Left forelimb (tissue), 1 donor: Measurements from ENCODE around the gene ACTL9.

ENCODE experiments used
- DNase-seq: peaks from one replicate; pipeline ENCODE4 v3.0.0-alpha.2; 2018; ENCODE audit warnings: low spot score

ACTL9 gene

DNA sequence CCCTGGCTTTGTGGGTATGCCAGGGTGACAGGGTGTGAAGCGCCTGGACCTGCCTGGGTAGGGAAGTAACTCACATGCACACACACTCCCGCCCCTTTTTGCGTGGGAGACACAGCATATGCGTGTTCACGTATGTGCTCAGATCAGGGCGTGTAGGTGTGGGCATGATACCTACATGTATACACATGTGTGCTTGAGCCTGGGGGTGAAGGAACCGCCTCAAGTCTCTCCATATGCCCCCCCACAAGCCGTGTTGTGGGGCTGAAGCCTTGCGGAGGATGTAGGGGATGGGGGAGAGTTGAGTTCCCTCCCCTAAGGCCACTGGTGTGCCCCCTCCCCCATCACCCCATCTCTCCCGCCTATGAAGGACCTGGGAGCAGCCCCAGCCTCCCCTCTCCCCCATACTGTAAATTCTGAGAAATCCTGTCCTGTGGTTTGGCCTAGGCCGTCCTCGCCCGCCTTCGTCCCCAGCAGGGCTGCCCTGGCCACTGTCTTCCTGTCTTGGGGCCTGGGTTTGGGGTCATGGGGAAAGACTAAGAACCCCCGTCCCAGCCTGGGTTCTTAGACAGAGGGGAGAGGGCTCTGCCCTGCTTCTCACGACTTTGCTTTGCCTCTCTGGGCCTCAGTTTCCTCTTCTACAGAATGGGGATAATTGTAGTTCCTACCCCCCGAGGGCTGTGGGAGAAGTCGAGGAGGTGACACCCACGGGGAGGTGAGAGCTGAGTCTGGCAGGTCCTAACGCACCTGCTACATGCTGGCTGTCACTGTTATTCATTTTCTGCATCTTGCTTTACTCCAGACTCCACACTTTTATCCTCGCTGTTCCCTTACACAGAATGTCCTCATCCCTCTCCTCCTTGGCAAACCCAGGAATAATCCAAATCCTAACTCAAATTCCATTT, 14.3 kb downstream of the ACTL9 start:
- no peak for DNase-seq

DNA sequence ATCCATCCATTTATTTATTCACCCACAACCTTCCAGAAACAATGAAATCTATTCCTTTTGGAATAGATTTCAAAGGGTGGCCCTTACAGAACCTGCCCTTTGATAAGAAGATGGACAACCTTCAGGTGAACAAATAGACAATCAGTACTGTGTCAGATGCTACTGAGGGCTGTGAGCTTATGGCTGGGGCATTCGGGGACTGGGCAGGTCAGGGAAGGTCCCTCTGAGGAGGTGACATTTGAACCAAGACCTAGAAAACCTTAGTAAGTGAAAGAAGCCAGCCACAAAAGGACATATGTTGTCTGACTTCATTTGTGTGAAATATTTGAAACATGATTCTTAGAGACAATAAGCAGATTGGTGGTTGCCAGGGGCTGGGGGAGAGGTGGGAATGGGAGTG, 15.7 kb downstream of the ACTL9 start:
- no peak for DNase-seq

DNA sequence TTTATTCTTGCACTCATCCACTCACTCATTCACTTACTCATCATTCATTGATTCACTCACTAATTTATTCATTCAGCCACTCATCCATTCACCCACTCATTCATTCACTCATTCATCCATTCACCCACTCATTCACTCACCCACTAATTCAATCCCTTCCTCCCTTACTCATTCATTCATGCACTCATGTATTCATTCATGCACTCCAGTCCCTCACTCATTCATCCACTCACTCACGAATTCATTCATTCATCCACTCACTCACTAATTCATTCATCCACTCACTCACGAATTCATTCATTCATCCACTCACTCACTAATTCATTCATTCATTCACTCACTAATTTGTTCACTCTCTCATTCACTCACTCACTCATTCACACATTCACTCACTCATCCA, 16.1 kb downstream of the ACTL9 start:
- no peak for DNase-seq

DNA sequence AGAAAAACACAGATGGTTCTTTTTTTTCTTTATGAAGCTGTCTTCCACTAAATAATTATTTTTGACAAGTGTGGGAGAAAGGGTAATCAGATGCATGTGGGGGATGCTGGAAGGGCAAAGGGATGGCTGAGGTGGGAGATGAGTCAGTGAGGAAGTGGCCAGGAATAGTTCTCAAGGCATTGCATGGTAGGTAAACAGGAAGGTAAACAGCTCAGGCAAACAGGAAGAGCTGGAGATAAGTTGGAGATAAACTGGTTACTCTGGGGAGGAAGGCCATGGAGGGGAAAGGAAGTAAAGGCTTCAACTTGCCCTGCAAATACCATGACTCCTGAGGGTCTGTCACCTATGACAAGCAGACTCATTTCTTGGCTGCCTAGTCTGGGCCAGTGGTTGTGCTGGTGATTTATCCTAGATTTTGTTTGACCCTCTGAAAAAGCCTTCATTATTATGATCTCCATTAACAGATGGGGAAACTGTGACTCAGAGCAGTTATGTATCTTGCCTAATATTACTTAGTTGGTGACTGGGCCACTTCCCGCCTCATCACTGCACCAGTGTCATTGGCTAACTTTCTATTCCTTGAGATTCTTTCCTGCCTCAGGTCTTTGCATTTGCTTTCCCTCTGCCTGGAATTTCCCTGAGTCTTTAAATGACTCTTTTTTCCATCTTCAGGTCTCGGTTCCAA, 17.1 kb downstream of the ACTL9 start:
- DNase-seq, result no peak

DNA sequence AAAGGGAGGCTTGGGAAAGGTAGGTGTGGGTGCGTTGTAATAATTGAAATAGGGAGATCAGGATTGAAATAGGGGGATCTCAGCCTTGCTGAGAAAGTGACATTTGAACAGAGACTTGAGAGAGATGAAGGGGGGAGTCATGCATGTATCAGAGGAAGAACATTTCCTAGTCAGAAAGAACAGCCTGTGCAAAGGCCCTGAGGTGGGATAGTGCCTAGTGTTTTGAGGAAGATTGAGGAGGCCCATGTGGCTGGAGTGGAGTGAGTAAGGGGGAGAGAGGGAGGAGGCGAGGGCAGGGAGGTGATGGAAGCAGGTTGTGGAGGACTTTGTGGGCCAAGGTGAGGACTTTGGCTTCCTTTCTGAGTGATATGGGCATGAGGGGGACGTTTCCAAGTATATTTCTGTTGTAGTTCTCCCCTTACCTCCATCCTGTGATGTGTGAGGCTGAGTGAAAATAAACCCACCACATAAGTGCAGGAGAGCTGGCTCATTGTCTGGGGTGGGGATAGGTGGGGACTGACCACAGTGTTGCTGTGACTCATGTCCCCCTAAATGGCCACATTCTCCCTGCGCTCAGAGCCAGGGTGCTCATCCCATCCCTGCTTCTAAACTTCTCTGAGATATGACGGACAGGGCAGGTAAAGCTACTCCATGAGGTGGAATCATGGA, 17.8 kb downstream of the ACTL9 start:
- no peak for DNase-seq

DNA sequence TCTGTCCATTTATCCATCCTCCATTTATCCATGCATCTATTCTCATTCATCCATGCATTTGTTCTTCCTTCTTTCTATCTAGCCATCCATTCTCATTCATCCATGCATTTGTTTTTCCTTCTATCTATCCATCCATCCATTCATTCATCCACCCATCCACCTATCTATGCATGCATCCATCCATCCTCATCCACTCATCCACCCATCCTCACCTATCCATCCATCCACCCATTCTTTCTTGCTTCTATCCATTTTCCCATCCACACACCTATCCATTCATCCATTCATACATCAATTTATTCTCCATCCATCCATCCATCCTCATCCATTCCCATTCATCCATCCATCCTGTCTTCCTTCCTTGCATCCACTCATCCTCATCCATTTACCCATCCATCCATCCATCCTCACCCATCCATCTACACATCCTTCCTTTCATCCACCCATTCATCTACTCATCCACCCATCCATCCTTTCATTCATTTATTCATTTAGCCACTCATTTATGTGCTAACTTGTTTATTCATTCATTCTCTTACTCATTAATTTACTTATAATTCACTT, 20.3 kb downstream of the ACTL9 start:
- DNase-seq, result no peak

DNA sequence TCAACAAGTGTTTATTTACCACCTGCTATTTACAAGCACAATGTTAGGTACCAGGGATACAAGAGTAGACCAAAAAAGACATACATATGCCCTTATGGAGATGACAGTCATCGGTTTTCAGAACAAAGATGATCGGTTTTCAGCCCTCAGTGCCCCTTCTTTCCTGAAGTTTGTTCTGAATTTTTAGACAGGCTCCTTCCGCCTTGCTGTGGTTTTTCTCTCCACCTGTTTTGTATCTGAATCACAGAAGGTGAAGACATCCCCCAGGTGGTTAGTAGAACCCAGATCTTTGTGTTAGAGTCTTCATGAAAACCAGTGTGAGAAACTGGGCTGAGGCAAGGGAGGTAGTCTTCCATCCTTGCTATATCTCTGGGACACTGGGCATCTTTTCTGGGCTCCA, 23.5 kb downstream of the ACTL9 start:
- no peak for DNase-seq

DNA sequence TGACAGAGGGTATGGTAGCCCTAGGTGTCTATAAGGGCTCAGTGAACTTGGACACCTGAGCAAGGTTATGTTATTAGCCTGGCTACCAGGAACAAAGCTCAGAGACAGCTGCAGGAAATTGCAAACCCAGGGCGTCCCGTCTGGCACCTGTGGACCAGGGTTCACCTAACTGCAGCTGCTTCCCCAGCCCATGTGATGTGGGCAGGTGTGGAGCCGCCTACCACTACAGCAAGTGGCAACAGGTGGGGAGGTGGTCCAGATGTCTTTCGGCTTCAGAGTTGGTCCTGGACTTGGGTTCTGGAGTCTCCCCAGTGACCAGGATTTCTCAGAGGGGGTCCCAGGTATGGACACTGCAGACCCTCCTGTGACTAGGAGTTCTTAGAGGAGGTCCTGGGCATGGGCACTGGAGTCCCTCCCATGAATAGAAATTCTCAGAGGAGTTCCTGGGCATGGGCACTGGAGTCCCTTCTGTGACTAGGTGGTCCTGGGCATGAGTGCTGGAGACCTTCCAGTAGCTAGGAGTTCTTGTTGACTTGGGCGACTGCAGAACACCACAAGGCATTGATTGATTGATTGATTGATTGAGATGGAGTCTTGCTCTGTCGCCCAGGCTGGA, 25.2 kb downstream of the ACTL9 start:
- no peak for DNase-seq

DNA sequence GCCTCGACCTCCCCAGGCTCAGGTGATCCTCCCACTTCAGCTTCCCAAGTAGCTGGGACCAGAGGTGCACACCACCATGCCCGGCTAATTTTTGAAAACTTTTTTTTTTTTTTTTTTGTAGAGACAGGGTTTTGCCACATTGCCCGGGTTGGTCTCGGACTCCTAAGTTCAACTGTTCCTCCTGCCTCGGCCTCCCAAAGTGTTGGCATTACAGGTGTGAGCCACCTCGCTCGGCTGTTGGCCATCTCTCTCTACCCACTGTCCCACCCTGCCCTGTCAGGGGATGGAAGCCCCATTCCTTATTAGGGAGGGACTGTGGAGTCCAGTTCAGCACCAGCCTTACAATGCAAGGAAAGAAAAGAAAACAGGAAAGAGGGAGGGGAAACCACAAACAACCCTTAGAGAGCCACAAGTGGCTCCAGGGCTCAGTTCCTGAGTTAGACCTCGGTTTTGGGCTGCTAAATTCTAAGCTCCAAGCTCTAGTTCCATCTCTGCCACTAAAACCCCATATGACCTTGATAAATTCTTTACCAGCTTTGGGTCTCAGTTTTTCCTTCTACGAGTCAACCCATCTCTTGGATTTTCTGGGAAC, 31.7 kb downstream of the ACTL9 start:
- no peak for DNase-seq

DNA sequence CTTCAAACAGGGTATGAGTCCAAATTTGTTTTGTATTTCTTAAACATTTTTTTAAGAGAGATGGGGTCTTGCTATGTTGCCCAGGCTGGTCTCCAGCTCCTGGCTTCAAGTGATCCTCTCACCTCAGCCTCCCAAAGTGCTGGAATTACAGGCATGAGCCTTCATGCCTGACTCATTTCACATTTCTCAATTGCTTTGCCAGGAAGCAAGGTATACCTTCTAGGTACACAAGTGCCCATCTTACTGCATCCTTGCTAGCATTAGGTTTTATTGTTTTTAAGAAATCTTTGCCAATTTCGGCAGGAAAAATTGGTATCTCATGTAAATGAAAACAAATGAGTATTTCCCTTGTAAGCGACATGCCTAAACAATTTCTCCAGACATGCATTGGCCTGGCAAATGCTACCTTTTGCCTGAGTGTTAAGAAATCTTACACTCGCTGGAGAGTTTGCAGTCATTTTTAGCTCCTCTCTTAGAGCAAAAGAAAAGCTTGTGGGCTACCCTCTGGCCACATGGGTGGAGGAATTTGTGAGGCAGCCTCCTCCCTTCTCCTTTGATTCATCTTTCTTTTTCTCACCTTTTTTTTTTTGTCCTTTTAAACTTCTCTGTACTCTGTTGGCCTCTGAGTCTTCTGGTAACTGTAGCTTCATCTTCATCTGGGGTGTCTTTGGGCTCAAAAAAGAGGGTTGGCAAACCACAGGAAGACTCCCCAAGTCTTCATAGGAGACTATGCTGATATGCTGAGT, 33.0 kb downstream of the ACTL9 start:
- DNase-seq, result no peak

DNA sequence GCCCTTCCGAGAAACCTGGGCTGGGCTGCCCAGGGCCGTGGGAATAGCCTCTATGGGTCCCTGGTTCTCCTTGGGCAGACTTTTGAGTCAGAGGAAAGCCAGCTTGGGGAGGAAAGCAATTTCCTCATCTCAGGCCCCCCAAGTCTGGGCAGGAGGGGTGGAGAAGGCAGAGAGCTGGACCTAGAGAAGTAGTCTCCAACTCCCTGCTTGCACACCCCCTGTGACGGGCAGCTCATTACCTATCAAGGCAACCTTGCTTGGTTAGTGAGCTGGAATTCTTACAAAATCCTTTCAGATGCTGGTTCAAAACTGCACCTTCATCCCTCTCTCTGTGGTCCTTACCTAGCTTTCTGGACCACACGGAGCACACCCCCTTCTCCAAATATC, 33.9 kb downstream of the ACTL9 start:
- DNase-seq, result no peak

DNA sequence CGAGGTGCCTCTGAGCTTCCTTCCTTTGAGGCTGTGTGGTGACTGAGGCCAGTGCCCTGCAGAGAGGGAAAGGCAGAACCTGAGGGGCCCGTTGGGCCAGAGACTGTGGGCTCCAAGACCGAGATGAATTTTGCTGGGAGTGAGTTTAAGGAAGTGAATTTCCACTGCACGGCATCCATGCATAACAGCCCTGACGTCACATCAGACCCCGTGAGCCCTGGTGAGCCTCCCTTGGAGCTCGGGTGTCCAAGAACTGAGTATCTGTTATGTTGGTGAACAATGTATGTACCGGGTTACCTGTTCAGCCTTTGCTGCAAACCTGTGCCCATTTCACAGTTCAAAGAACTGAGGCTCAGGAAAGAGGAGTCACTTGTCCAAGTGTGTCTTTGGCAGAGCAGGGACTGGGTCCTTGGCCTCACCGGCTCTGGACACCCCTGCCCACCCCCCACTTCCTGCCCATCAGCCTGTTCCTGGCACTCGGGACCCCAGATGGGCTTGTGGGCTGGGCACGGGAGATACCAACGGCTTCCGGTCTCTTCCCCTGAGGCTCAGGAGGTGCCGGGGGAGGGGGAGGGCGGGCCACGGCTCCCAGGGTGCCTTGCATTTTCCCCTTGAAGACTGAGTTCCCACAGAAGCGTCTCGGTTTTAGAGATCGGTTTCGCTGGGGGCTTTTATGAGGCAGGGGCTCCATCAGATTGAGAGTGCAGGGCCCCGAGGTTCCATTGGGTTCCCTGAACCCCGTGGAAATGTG, 34.5 kb downstream of the ACTL9 start:
- DNase-seq, result no peak

DNA sequence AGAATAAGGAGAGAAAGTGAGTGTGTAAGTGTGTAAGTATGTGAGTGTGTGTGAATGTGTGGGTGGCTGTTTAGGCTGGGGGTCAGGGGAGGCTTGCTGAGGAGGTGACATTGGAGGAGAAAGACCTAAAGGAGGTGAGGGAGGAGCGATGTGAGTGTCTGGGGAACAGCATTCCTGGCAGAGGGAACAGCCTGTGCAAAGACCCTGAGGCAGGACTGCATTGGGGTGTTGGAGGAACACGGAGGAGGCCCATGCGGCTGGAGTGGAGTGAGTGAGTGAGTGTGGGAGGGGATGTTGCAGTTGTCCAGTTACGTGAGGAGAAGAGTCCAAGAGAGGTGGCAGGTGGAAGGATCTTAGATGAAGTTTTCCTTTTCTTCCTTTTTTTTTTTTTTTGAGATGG, 36.3 kb downstream of the ACTL9 start:
- DNase-seq, result no peak

DNA sequence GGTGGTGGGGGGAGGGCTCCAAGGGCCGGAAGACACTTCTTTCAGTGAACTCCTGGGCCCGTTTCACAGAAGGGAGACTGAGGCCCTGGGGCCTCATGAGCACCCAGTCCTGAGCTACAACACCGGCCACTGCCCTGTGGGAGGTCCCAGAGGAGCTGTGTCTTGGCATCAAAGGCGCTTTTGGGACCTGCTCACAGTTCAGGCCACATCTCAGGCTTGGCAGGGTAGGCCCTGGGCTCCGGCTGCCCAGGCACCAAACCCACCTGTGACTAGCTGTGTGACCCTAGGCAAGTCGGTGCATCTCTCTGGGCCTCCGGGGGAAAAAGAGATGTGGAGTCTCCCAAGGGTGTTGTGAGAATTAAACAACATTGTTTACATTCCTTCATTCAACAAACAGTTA, 38.7 kb downstream of the ACTL9 start:
- no peak for DNase-seq

DNA sequence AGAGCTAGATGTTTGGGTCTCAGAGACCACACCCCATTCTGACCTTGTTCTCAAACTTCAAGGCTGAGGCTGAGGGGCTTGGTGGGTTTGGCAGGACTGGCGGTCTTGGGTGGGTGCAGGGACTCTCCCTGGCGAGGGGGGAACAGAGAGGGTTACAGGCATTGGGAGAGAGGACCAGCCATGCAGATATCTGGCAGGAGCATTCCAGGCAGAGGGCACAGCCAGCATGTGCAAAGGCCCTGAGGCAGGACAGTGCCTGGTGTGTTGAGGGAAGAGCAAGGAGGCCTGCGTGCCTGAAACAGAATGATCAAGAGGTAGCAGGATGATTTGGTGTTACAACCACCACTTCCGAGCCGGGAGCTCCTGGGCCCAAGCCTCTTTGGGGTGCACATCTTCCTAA, 40.7 kb downstream of the ACTL9 start:
- DNase-seq, result no peak

DNA sequence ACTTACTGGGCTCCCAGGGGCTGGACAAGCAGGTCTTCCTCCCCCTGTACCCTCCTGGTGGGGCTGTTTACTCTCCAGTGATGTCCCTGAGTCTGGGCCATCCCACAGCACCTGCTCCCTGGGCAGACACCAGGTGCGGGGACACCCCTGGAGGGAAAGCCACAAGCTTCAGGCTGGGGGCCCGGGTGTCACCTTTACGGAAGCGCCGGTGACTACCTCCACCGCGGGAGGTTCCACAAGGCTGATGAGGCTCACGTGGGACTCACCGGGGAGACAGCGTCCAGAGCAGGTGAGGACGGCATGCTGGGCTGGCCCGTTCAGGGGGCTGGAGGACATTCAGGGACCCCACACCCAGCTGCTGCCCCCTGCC, 43.3 kb downstream of the ACTL9 start:
- DNase-seq, result no peak

DNA sequence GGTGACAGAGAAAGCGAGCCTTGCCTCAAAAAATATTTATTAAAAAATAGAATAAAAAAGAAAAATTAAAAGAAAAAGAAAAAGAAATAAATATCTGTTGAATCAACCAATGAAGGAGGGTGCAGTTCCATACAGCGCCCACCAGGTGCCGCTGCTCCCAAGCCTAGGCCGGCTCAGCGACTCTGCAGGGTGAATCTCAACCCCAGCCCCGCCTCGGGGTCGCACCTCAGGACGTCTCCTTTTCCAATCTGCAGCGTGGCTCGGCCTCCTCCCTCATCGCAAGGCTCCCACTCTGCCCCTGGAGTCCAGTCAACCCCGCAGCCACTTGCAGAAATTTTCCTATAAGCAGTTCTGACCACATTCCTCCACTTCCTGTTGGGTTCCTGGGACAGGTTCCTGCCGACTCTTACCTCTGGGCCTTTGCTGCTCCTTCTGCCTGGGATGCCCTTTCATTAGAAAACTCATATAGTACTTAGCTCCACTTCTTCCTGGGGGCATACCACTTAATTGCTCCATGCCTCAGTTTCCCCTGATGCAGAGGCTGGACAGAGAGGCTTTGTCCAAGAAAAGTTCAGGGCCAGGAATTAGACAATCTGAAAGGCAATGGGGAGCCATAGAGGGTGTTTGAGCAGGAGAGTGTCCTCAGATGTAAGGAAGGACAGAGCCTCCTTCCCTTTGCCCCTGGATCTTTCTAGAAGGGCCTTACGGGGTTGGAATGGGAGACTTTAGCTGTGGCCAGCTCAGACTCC, 43.8 kb downstream of the ACTL9 start:
- no peak for DNase-seq

DNA sequence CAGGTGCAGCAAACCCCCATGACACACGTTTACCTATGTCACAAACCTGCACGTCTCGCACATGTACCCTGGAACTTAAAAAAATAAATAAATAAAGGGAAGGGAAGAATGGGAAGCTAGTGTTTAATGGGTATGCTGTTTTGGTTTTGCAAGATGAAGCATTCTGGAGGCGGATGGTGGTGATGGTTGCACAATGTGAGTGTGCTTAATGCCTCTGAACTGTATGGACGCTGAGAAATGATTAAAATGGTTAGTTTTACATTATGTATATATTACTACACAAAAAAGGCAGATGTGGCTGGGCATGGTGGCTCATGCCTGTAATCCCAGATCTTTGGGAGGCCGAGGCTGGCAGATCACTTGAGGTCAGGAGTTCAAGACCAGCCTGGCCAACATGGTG, 50.4 kb downstream of the ACTL9 start:
- DNase-seq, result no peak
